ENCODE measurements around the gene MEOX1. TPM values are rescaled to one million over a fixed set of nuclear protein-coding genes. Genes with fewer than 3 reads are reported as not detected.

The MEOX1 gene
- 2.8 TPM in 1 of 2 replicates, not detected in the other for total RNA-seq

DNA sequence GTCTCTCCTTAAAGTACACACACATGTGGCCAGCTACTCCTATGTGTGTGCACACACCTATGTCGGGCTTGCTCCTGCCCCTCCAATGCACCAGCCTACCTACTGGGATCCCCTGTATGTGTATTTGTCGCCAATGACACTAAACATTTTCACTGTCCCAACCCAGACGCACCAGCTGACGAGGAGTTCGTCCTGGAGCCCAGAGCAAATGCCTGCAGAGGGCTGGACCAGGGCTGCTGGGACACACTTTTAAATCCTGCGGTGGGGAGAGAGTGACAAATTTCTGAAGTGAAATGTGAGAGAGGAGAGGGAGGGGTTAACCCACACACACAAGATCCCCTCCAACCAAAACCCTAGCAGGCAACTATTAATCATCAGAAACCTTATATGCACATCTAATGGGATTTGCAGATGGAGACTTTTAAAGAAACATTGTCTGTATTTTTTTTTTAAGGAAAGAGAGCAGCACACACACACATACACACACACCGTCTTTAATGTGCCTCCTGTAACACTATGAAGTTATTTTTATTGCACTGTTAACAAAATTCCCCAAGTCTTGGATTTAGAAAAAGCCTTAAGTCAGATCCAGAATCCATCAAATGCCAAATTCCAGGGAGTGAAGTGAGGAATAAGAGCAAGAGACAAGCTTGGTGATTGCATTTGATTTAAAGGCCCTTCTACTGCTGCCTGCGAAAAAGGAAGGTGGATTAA, at the start of gene MEOX1:
TSS of gene MEOX1 (minus strand) at position 224 of the 714 bp plus-strand sequence. CDS start 388 bp downstream, outside the sequence.

Other genes starting within 250 kb of the MEOX1 start
- 33.0 and 46.6 TPM in 2 replicates for gene DHX8, start 177.9 kb downstream of the MEOX1 start, total RNA-seq
- gene ETV4, start 115.6 kb downstream of the MEOX1 start, total RNA-seq: 1.1 and 3.6 TPM in 2 replicates
- gene SOST, start 96.9 kb upstream of the MEOX1 start, total RNA-seq: 10.9 and 20.0 TPM in 2 replicates
- gene DUSP3, start 117.1 kb upstream of the MEOX1 start, total RNA-seq: 52.0 and 73.6 TPM in 2 replicates
- under 0.01 TPM in 2 replicates for gene CFAP97D1, start 118.5 kb upstream of the MEOX1 start, total RNA-seq
- 9.2 and 11.6 TPM in 2 replicates for gene MPP3, start 171.2 kb upstream of the MEOX1 start, total RNA-seq
- not detected in 2 replicates for gene CD300LG, start 185.3 kb upstream of the MEOX1 start, total RNA-seq
- 2.9 and 4.5 TPM in 2 replicates for gene MPP2, start 245.6 kb upstream of the MEOX1 start, total RNA-seq

Data from regular cardiac myocyte (primary cell).